NB4 (cell line): ENCODE data around the gene FAM193B.

Source experiments
- DNase-seq: peaks from one replicate; pipeline ENCODE4 v3.0.0; 2010; ENCODE audit warnings: low read depth
- H3K4me3 ChIP-seq: one replicate; pipeline ENCODE4 v1.5.1; 2011; ENCODE audit warnings: mild to moderate bottlenecking, low read depth, low read length, moderate library complexity
- CTCF ChIP-seq: IDR thresholded peaks from one replicate; pipeline ENCODE4 v1.5.1; 2012; ENCODE audit warnings: low read depth, low read length
- MAX ChIP-seq: IDR thresholded peaks from 2 replicates; pipeline ENCODE4 v1.6.1; 2011; ENCODE audit warnings: low read depth, low read length
- MYC ChIP-seq: IDR thresholded peaks from 2 replicates; pipeline ENCODE4 v1.6.1; 2011; ENCODE audit warnings: low read depth, low read length
- POLR2A ChIP-seq: IDR thresholded peaks from 2 replicates; pipeline ENCODE4 v1.6.1; 2011; ENCODE audit warnings: mild to moderate bottlenecking; ENCODE audit not compliant: insufficient read length; ENCODE audit errors: extremely low read depth

Gene FAM193B

GRCh38 chr5:177546258-177546741 lies 8.1 kb downstream of the FAM193B start:
- no peak overlapping the region for H3K4me3 ChIP-seq
- DNase-seq = peak; percentile 79
- TF ChIP-seq MYC (no peak), MAX (no peak), CTCF (no peak), POLR2A (no peak)

GRCh38 chr5:177545487-177546257 lies 8.7 kb downstream of the FAM193B start:
- TF ChIP-seq POLR2A (no peak), MYC (no peak), CTCF (no peak)
- DNase-seq = peak; percentile 86
- H3K4me3 ChIP-seq = no peak overlapping the region

GRCh38 chr5:177542816-177543465 lies 11.4 kb downstream of the FAM193B start:
- H3K4me3 ChIP-seq = no peak overlapping the region
- no peak for DNase-seq
- TF ChIP-seq MAX = no peak
- no peak for TF ChIP-seq CTCF
- no peak for TF ChIP-seq POLR2A
- no peak for TF ChIP-seq MYC

- H3K4me3 ChIP-seq = no peak overlapping the region
- TF ChIP-seq CTCF (no peak), MYC (no peak), MAX (no peak), POLR2A (no peak)
- peak; percentile 55 for DNase-seq
Measured at GRCh38 chr5:177540438-177540837, 13.9 kb downstream of the FAM193B start.

GRCh38 chr5:177539411-177539810 lies 15.0 kb downstream of the FAM193B start:
- DNase-seq = no peak
- no peak overlapping the region for H3K4me3 ChIP-seq
- TF ChIP-seq MAX = no peak

GRCh38 chr5:177538876-177539275 lies 15.5 kb downstream of the FAM193B start:
- no peak for TF ChIP-seq POLR2A
- no peak for TF ChIP-seq MAX
- TF ChIP-seq MYC = no peak
- TF ChIP-seq CTCF = no peak
- no peak overlapping the region for H3K4me3 ChIP-seq

More at GRCh38 chr5:177538876-177539275, 15.5 kb downstream of the FAM193B start:
- DNase-seq = no peak
